CD14-positive monocyte (primary cell): ENCODE measurements around the gene RHOU. TPM values are rescaled to one million over a fixed set of nuclear protein-coding genes. Genes with fewer than 3 reads are reported as not detected.

Experiments
- DNase-seq, 3 donors: peaks; one replicate each; pipeline ENCODE4 v3.0.0-alpha.2; 2011 to 2022
- H2AFZ ChIP-seq: 2 replicates; pipeline ENCODE4 v1.6.0; 2012; ENCODE audit warnings: mild to moderate bottlenecking, low read depth, low read length, inconsistent platforms; ENCODE audit not compliant: insufficient read depth, poor library complexity, severe bottlenecking
- H3K27ac ChIP-seq, 2 donors: 1 replicate in 1 of 2; 2 replicates in 1 of 2; pipeline ENCODE4 v1.5.1; 2012 to 2013; ENCODE audit warnings: low read length in 2 of 2, control low read depth in 1 of 2, inconsistent platforms in 1 of 2, low read depth in 1 of 2, mild to moderate bottlenecking in 1 of 2
- H3K27me3 ChIP-seq, 2 donors: one replicate each; pipeline versions ENCODE4 v1.6.0 to v1.6.1; 2011 to 2013; ENCODE audit warnings: low read length in 2 of 2; ENCODE audit not compliant: control insufficient read depth in 2 of 2, insufficient read depth in 2 of 2
- H3K36me3 ChIP-seq, 2 donors: replicated peaks in 1 of 2; 1 replicate in 1 of 2; 2 replicates in 1 of 2; pipeline versions ENCODE4 v1.5.1 to v1.6.1; 2012 to 2013; ENCODE audit warnings: low read length in 2 of 2, control low read depth in 1 of 2, inconsistent platforms in 1 of 2, mild to moderate bottlenecking in 1 of 2; ENCODE audit not compliant: insufficient read depth in 2 of 2, control insufficient read depth in 1 of 2
- H3K4me1 ChIP-seq, 2 donors: 1 replicate in 1 of 2; 2 replicates in 1 of 2; pipeline versions ENCODE4 v1.5.1 to v1.6.1; 2012 to 2013; ENCODE audit warnings: low read length in 2 of 2, control low read depth in 1 of 2, inconsistent platforms in 1 of 2, mild to moderate bottlenecking in 1 of 2, moderate library complexity in 1 of 2; ENCODE audit not compliant: insufficient read depth in 2 of 2, control insufficient read depth in 1 of 2
- H3K4me2 ChIP-seq: replicated peaks from 2 replicates; pipeline ENCODE3; 2012; ENCODE audit warnings: low read length, moderate library complexity, mild to moderate bottlenecking; ENCODE audit not compliant: poor library complexity, severe bottlenecking; ENCODE audit errors: extremely low read depth
- H3K4me3 ChIP-seq, 3 experiments: fragments of 200-600 bp in 1 of 3; sonication (generic) in 1 of 3; replicated peaks in 1 of 3; 1 replicate in 2 of 3; 2 replicates in 1 of 3; pipeline ENCODE4 v1.5.1; 2011 to 2013; ENCODE audit warnings: low read length in 3 of 3, mild to moderate bottlenecking in 3 of 3, control low read depth in 2 of 3, low read depth in 2 of 3, inconsistent platforms in 1 of 3, moderate library complexity in 1 of 3
- H3K79me2 ChIP-seq: 2 replicates; pipeline ENCODE4 v1.6.0; 2012; ENCODE audit warnings: mild to moderate bottlenecking, control low read depth, inconsistent platforms, low read length, moderate library complexity; ENCODE audit not compliant: insufficient read depth
- H3K9ac ChIP-seq: 2 replicates; pipeline ENCODE4 v1.6.0; 2017; ENCODE audit warnings: low read length, mild to moderate bottlenecking; ENCODE audit not compliant: insufficient read depth, poor library complexity, severe bottlenecking
- H3K9me3 ChIP-seq, 2 donors: replicated peaks in 1 of 2; 1 replicate in 1 of 2; 2 replicates in 1 of 2; pipeline versions ENCODE4 v1.5.1 to v1.6.1; 2012 to 2013; ENCODE audit warnings: low read length in 2 of 2, control low read depth in 1 of 2; ENCODE audit not compliant: control insufficient read depth in 1 of 2, insufficient read depth in 1 of 2
- H4K20me1 ChIP-seq: 2 replicates; pipeline ENCODE4 v1.6.0; 2012; ENCODE audit warnings: mild to moderate bottlenecking, low read length, control low read depth, moderate library complexity; ENCODE audit not compliant: insufficient read depth
- H3K27ac Mint-ChIP-seq, 7 donors: one replicate each; pipeline ENCODE4 v1.8.0; 2020; ENCODE audit warnings: mild to moderate bottlenecking in 7 of 7, mixed read lengths in 7 of 7, moderate library complexity in 6 of 7, inconsistent platforms in 2 of 7
- H3K27me3 Mint-ChIP-seq, 3 donors: one replicate each; pipeline ENCODE4 v1.8.0; 2021 to 2022; ENCODE audit warnings: low read depth in 3 of 3, mild to moderate bottlenecking in 3 of 3, mixed read lengths in 3 of 3, moderate library complexity in 3 of 3, inconsistent platforms in 1 of 3
- H3K36me3 Mint-ChIP-seq, 2 donors: one replicate each; pipeline ENCODE4 v1.8.0; 2020; ENCODE audit warnings: mixed read lengths in 2 of 2, inconsistent platforms in 1 of 2, mild to moderate bottlenecking in 1 of 2
- H3K4me1 Mint-ChIP-seq: one replicate; pipeline ENCODE4 v1.8.0; 2020; ENCODE audit warnings: mild to moderate bottlenecking, mixed read lengths
- H3K4me3 Mint-ChIP-seq, 2 donors: one replicate each; pipeline ENCODE4 v1.8.0; 2020; ENCODE audit warnings: mild to moderate bottlenecking in 2 of 2, mixed read lengths in 2 of 2, moderate library complexity in 1 of 2
- H3K9me3 Mint-ChIP-seq, 7 donors: one replicate each; pipeline ENCODE4 v1.8.0; 2020 to 2022; ENCODE audit warnings: mixed read lengths in 7 of 7, mild to moderate bottlenecking in 6 of 7, moderate library complexity in 6 of 7, inconsistent platforms in 2 of 7
- CTCF ChIP-seq: fragments of 200-600 bp; IDR thresholded peaks from one replicate; pipeline ENCODE4 v1.8.0; 2022; ENCODE audit warnings: antibody characterized with exemption, mild to moderate bottlenecking
- WGBS: methylation state at CpG from one replicate; pipeline ENCODE4 v1.1.5; 2013; ENCODE audit warnings: missing lambda C conversion rate; ENCODE audit not compliant: insufficient coverage; 5-methylcytosine and 5-hydroxymethylcytosine counted together
- intact Hi-C, 2 donors: fragments of 100-400 bp; cut with micrococcal nuclease; formaldehyde crosslinking; loops; one replicate each; pipeline versions ENCODE4 v1.15.0 to v1.15.1; 2023
- polyA plus RNA-seq, 3 donors: library from polyadenylated mRNA; depleted of rRNA in 1 of 3; unstranded in 2 of 3; stranded (reverse) in 1 of 3; fragments of 300-500 nt in 2 of 3; fragments of >200 nt in 1 of 3; fragmentation: Illumina TruSeq in 2 of 3; gene quantifications; 1 replicate in 2 of 3; 2 replicates in 1 of 3; pipeline ENCODE4 v1.2.3, GENCODE V29; 2012 to 2021

RHOU gene
- polyA plus RNA-seq, 3 donors = 4.1 to 11.6 (median 4.8) TPM

GRCh38 chr1:228776449-228776848, 41.2 kb downstream of the RHOU start:
- intact Hi-C loops = no loop called here
- 39% methylated on average over 2 of the region's 2 CpGs for WGBS
- Mint-ChIP-seq H3K27me3 (peaks cover 0 to 3% (median 3%) of the 10 kb centered on the region in 3 donors), H3K4me1 (peaks cover 22% of the 10 kb centered on the region), H3K4me3 (no peak overlapping the region), H3K36me3 (no peaks in the 10 kb centered on the region), H3K9me3 (peaks cover 0 to 7% (median 2%) of the 10 kb centered on the region in 7 donors), H3K27ac (no peak overlapping the region)
- H4K20me1 ChIP-seq = no peaks in the 10 kb centered on the region
- H3K79me2 ChIP-seq = no peaks in the 10 kb centered on the region
- H3K4me3 ChIP-seq = no peak overlapping the region
- TF ChIP-seq CTCF = no peak
- no peaks in the 10 kb centered on the region for H3K36me3 ChIP-seq
- no peak overlapping the region for H3K9ac ChIP-seq
- peaks cover 17 to 24% of the 10 kb centered on the region in 2 donors for H3K4me1 ChIP-seq
- DNase-seq = no peak
- H3K4me2 ChIP-seq = no peak overlapping the region
- H3K27me3 ChIP-seq = no peaks in the 10 kb centered on the region
- peak overlapping the region; percentile 6 for H2AFZ ChIP-seq
- no peaks in the 10 kb centered on the region for H3K9me3 ChIP-seq
- H3K27ac ChIP-seq = no peak overlapping the region

GRCh38 chr1:228777236-228777635, 42.0 kb downstream of the RHOU start:
- intact Hi-C loops = no loop called here
- Mint-ChIP-seq H3K4me3 (no peak overlapping the region), H3K4me1 (peaks cover 22% of the 10 kb centered on the region), H3K27me3 (peaks cover 0 to 3% (median 3%) of the 10 kb centered on the region in 3 donors), H3K9me3 (peaks cover 0 to 6% (median 2%) of the 10 kb centered on the region in 7 donors), H3K27ac (peak overlapping the region in 1 of 7 donors; percentile 27), H3K36me3 (no peaks in the 10 kb centered on the region)
- Histone ChIP-seq H3K9ac (no peak overlapping the region), H3K4me1 (peaks cover 17 to 24% of the 10 kb centered on the region in 2 donors), H4K20me1 (no peaks in the 10 kb centered on the region), H3K9me3 (no peaks in the 10 kb centered on the region), H3K4me3 (no peak overlapping the region), H3K79me2 (no peaks in the 10 kb centered on the region), H3K36me3 (no peaks in the 10 kb centered on the region), H3K4me2 (no peak overlapping the region), H2AFZ (no peak overlapping the region), H3K27ac (no peak overlapping the region), H3K27me3 (no peaks in the 10 kb centered on the region)
- no peak for TF ChIP-seq CTCF
- WGBS = 100% methylated on average over 2 of the region's 4 CpGs
- DNase-seq = no peak
